Common myeloid progenitor, CD34-positive (primary cell): Measurements from ENCODE around the gene ZNF577.

Source experiments
- CTCF ChIA-PET: fragments of 350-600 bp; sonication (Branson Sonifier 250); formaldehyde crosslinking; loops from one replicate; lab custom pipeline; 2021; ENCODE audit warnings: antibody characterized with exemption; lab: Charles Lee
- POLR2A ChIA-PET: fragments of 350-600 bp; sonication (Branson Sonifier 250); formaldehyde crosslinking; loops from one replicate; lab custom pipeline; 2021; ENCODE audit warnings: antibody characterized with exemption; lab: Charles Lee
- DNase-seq, 3 donors: peaks; one replicate each; pipeline versions ENCODE4 v3.0.0 to v3.0.0-alpha.2; 2013
- H3K27ac ChIP-seq, 2 experiments: 1 replicate in 1 of 2; 2 replicates in 1 of 2; pipeline ENCODE4 v1.7.0; 2013; ENCODE audit warnings: inconsistent platforms in 2 of 2, low read length in 2 of 2, mild to moderate bottlenecking in 2 of 2, low read depth in 1 of 2, moderate library complexity in 1 of 2; ENCODE audit not compliant: severe bottlenecking in 2 of 2, insufficient read depth in 1 of 2, poor library complexity in 1 of 2
- H3K27me3 ChIP-seq, 5 experiments: replicated peaks in 2 of 5; 1 replicate in 3 of 5; 2 replicates in 2 of 5; pipeline versions ENCODE4 v1.6.1 to v1.7.0; 2013; ENCODE audit warnings: low read length in 4 of 5, mild to moderate bottlenecking in 2 of 5, moderate library complexity in 2 of 5, inconsistent platforms in 1 of 5; ENCODE audit not compliant: insufficient read depth in 5 of 5, control insufficient read depth in 4 of 5
- H3K36me3 ChIP-seq, 4 experiments: 1 replicate in 2 of 4; 2 replicates in 2 of 4; pipeline versions ENCODE4 v1.6.1 to v1.7.0; 2013; ENCODE audit warnings: low read length in 3 of 4, control low read depth in 1 of 4, mild to moderate bottlenecking in 1 of 4; ENCODE audit not compliant: control insufficient read depth in 4 of 4, insufficient read depth in 4 of 4
- H3K4me1 ChIP-seq, 4 experiments: 1 replicate in 3 of 4; 2 replicates in 1 of 4; pipeline versions ENCODE4 v1.6.1 to v1.7.1; 2013; ENCODE audit warnings: low read length in 3 of 4, mild to moderate bottlenecking in 3 of 4, control low read depth in 1 of 4, inconsistent platforms in 1 of 4, moderate library complexity in 1 of 4; ENCODE audit not compliant: control insufficient read depth in 4 of 4, insufficient read depth in 4 of 4; ENCODE audit errors: control extremely low read depth in 1 of 4
- H3K4me3 ChIP-seq, 7 experiments: 1 replicate in 4 of 7; 2 replicates in 3 of 7; pipeline versions ENCODE4 v1.5.1 to v1.7.0; 2013; ENCODE audit warnings: mild to moderate bottlenecking in 7 of 7, low read length in 6 of 7, moderate library complexity in 6 of 7, inconsistent platforms in 2 of 7, low read depth in 2 of 7, control low read depth in 1 of 7; ENCODE audit not compliant: insufficient read depth in 4 of 7, control insufficient read depth in 1 of 7; ENCODE audit errors: extremely low read depth in 1 of 7
- H3K9me3 ChIP-seq, 5 experiments: 1 replicate in 4 of 5; 2 replicates in 1 of 5; pipeline versions ENCODE4 v1.6.1 to v1.7.1; 2013; ENCODE audit warnings: low read length in 4 of 5, mild to moderate bottlenecking in 2 of 5, inconsistent platforms in 1 of 5, low read depth in 1 of 5, moderate library complexity in 1 of 5; ENCODE audit not compliant: control insufficient read depth in 4 of 5, insufficient read depth in 2 of 5; ENCODE audit errors: control extremely low read depth in 1 of 5
- WGBS: methylation state at CpG from one replicate; pipeline ENCODE4 v1.1.5; 2013; ENCODE audit not compliant: insufficient coverage; 5-methylcytosine and 5-hydroxymethylcytosine counted together

ZNF577 gene

GRCh38 chr19:51904331-51905165 is 16.8 kb upstream of the ZNF577 start, which contains the start of gene ZNF649:
ZNF649 (minus strand) TSS chr19:51905017; CDS start chr19:51900107, 4,910 bp downstream.
- under 1% methylated on average over 36 of the region's 43 CpGs for WGBS
- H3K27ac ChIP-seq: peak within 1 kb of the TSS; percentile 72 to 92
- POLR2A ChIA-PET: no interaction called here
- peaks cover 8 to 33% (median 19%) of the 10 kb centered on the region in 4 experiments for H3K36me3 ChIP-seq
- H3K9me3 ChIP-seq: peaks cover 2 to 59% (median 40%) of the 10 kb centered on the region in 5 experiments
- H3K4me3 ChIP-seq: peak within 1 kb of the TSS; percentile 90 to 99 (median 94)
- peaks cover 0 to 15% (median 4%) of the 10 kb centered on the region in 5 experiments for H3K27me3 ChIP-seq
- CTCF ChIA-PET: no interaction called here
- H3K4me1 ChIP-seq: peaks cover 0 to 7% (median 3%) of the 10 kb centered on the region in 4 experiments
- DNase-seq: peak; percentile 87 to 91 (median 91)

DNA sequence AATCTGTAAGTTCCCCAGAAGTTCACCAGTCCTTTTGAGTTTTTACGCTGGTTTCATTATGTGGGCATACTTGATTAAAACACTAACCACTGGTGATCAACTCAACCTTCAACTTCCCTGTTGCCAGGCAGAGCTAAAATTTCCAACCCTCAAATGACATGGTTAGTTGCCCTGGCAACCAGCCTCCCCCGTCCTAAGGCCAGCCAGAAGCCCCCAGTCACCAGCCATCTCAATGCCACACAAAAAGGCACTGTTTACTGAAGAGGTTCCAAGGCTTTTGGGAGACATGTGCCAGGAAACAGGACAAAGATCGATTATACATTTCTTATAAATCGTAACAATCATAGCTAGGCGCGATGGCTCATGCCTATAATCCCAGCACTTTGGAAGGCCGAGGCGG is 15.4 kb upstream of the ZNF577 start:
- Histone ChIP-seq H3K4me3 (peak overlapping the region in 3 of 7 experiments; percentile 90 to 99 (median 97)), H3K9me3 (peaks cover 3 to 69% (median 51%) of the 10 kb centered on the region in 5 experiments), H3K36me3 (peaks cover 17 to 45% (median 31%) of the 10 kb centered on the region in 4 experiments), H3K4me1 (peaks cover 0 to 7% (median 3%) of the 10 kb centered on the region in 4 experiments), H3K27ac (no peak overlapping the region), H3K27me3 (peaks cover 0 to 15% (median 4%) of the 10 kb centered on the region in 5 experiments)
- WGBS: 100% methylated on average over 6 of the region's 8 CpGs
- ChIA-PET POLR2A (no interaction called here), CTCF (no interaction called here)
- DNase-seq: no peak

- peaks cover 0 to 7% (median 0%) of the 10 kb centered on the region in 5 experiments for H3K27me3 ChIP-seq
- DNase-seq: no peak
- H3K36me3 ChIP-seq: peaks cover 23 to 58% (median 43%) of the 10 kb centered on the region in 4 experiments
- H3K4me1 ChIP-seq: peaks cover 0 to 7% (median 3%) of the 10 kb centered on the region in 4 experiments
- WGBS: 100% methylated on average over 1 of the region's 4 CpGs
- ChIA-PET CTCF (no interaction called here), POLR2A (no interaction called here)
- peak overlapping the region in 2 of 7 experiments; percentile 16 to 28 for H3K4me3 ChIP-seq
- H3K9me3 ChIP-seq: peaks cover 12 to 74% (median 58%) of the 10 kb centered on the region in 5 experiments
- H3K27ac ChIP-seq: no peak overlapping the region
Measured at GRCh38 chr19:51901860-51902259, 14.1 kb upstream of the ZNF577 start.

DNA sequence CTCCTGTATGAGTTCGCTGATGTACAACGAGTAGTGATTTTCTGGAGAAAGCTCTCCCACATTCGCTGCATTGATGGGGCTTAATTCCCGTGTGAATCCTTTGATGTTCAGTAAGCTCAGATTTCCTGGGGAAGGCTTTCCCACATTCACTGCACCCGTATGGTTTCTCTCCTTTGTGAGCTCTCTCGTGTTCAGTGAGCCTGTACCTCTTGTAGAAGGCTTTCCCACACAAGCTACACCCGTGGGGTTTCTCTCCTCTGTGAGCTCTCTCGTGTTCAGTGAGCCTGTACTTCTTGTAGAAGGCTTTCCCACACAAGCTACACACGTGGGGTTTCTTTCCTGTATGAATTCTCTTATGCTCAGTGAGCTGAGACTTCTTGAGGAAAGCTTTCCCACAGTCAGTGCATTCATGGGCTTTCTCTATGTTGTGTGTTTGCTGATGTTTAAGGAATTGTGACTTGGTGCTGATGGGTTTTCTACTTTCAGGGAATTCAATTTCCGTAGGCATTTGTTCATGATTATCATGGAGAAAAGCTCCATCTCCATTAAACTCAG is 3.5 kb upstream of the ZNF577 start:
- peak in 1 of 3 donors; percentile 23 for DNase-seq
- ChIA-PET CTCF (no interaction called here), POLR2A (no interaction called here)
- Histone ChIP-seq H3K27ac (no peak overlapping the region), H3K4me1 (peaks cover 0 to 6% (median 0%) of the 10 kb centered on the region in 4 experiments), H3K9me3 (peaks cover 20 to 82% (median 68%) of the 10 kb centered on the region in 5 experiments), H3K36me3 (peaks cover 38 to 79% (median 67%) of the 10 kb centered on the region in 4 experiments), H3K4me3 (peak overlapping the region in 2 of 7 experiments; percentile 3 to 21), H3K27me3 (no peaks in the 10 kb centered on the region)
- WGBS: 99% methylated on average over 8 of the region's 10 CpGs

- H3K27me3 ChIP-seq: no peaks in the 10 kb centered on the region
- H3K9me3 ChIP-seq: peaks cover 17 to 82% (median 64%) of the 10 kb centered on the region in 5 experiments
- CTCF ChIA-PET: no interaction called here
- H3K4me1 ChIP-seq: peaks cover 0 to 6% (median 0%) of the 10 kb centered on the region in 4 experiments
- peaks cover 31 to 72% (median 61%) of the 10 kb centered on the region in 4 experiments for H3K36me3 ChIP-seq
- no peak overlapping the region for H3K27ac ChIP-seq
- DNase-seq: peak in 1 of 3 donors; percentile 35
- H3K4me3 ChIP-seq: no peak overlapping the region
- POLR2A ChIA-PET: no interaction called here
Measured at GRCh38 chr19:51889934-51890333, 2.2 kb upstream of the ZNF577 start.

DNA sequence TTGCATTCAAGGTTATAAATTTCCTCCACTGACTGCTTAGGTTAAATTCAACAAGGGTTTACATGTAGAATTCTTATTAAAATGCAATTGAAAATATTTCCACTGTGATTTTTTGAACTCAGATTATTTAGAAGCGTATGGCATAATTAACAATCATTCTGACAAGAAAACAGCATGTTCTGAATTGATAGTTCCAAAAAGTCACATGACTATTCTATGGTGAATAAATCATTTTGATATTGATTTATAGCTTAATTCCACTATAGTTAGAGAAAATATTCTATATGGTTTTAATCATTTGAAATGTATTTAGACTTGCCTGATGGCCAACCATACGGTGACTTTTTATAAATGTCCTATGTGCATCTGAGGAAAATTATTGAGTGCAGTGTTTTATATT is 3.0 kb downstream of the ZNF577 start:
- POLR2A ChIA-PET: interaction anchor here (0.6 kb wide), 1 partner anchor 30 kb away, joined by 4 read pairs; no protein-coding TSS in a partner anchor
- 100% methylated on average over 1 of the region's 2 CpGs for WGBS
- Histone ChIP-seq H3K4me3 (no peak overlapping the region), H3K4me1 (peaks cover 0 to 6% (median 0%) of the 10 kb centered on the region in 4 experiments), H3K36me3 (peaks cover 10 to 51% (median 30%) of the 10 kb centered on the region in 4 experiments), H3K27ac (no peak overlapping the region), H3K27me3 (no peaks in the 10 kb centered on the region), H3K9me3 (peaks cover 6 to 82% (median 56%) of the 10 kb centered on the region in 5 experiments)
- CTCF ChIA-PET: no interaction called here
- no peak for DNase-seq
